Mesenchymal stem cell (in vitro differentiated cells and primary cell): Measurements from ENCODE around the gene FUT6.

Experiments
- DNase-seq: peaks from one replicate; pipeline ENCODE4 v3.0.0-alpha.2; 2013
- H2AFZ ChIP-seq: one replicate; pipeline ENCODE4 v1.6.1; 2013; ENCODE audit warnings: low read depth, mild to moderate bottlenecking, control low read depth, inconsistent platforms, low read length, moderate library complexity
- H2AK5ac ChIP-seq: 2 replicates; pipeline ENCODE4 v1.6.1; 2013; ENCODE audit warnings: low read length, moderate library complexity, mild to moderate bottlenecking, inconsistent platforms; ENCODE audit not compliant: severe bottlenecking
- H2BK120ac ChIP-seq: one replicate; pipeline ENCODE4 v1.6.1; 2013; ENCODE audit warnings: low read depth, mild to moderate bottlenecking, inconsistent platforms, low read length, moderate library complexity
- H2BK12ac ChIP-seq, 2 experiments: one replicate each; pipeline ENCODE4 v1.6.1; 2013; ENCODE audit warnings: inconsistent platforms in 2 of 2, low read length in 2 of 2, mild to moderate bottlenecking in 2 of 2, moderate library complexity in 2 of 2, control low read depth in 1 of 2
- H2BK15ac ChIP-seq: one replicate; pipeline ENCODE4 v1.6.1; 2013; ENCODE audit warnings: mild to moderate bottlenecking, low read depth, inconsistent platforms; ENCODE audit not compliant: poor library complexity, severe bottlenecking
- H2BK5ac ChIP-seq: 2 replicates; pipeline ENCODE4 v1.6.1; 2013; ENCODE audit warnings: low read depth, mild to moderate bottlenecking, low read length, control low read depth, inconsistent platforms; ENCODE audit not compliant: poor library complexity, severe bottlenecking
- H3K14ac ChIP-seq, 2 experiments: one replicate each; pipeline ENCODE4 v1.6.1; 2013; ENCODE audit warnings: inconsistent platforms in 2 of 2, low read length in 2 of 2, control low read depth in 1 of 2, mild to moderate bottlenecking in 1 of 2, moderate library complexity in 1 of 2
- H3K18ac ChIP-seq, 2 experiments: one replicate each; pipeline ENCODE4 v1.6.1; 2013; ENCODE audit warnings: inconsistent platforms in 2 of 2, low read length in 2 of 2, control low read depth in 1 of 2, low read depth in 1 of 2, mild to moderate bottlenecking in 1 of 2
- H3K23ac ChIP-seq, 2 experiments: one replicate each; pipeline ENCODE4 v1.6.1; 2013; ENCODE audit warnings: inconsistent platforms in 2 of 2, low read length in 2 of 2, mild to moderate bottlenecking in 2 of 2, moderate library complexity in 2 of 2, control low read depth in 1 of 2
- H3K27ac ChIP-seq: 2 replicates; pipeline ENCODE4 v1.5.1; 2013; ENCODE audit warnings: mild to moderate bottlenecking, moderate library complexity, low read length, control low read depth, inconsistent platforms; ENCODE audit not compliant: poor library complexity, severe bottlenecking
- H3K27me3 ChIP-seq, 2 experiments: 2 replicates each; pipeline versions ENCODE4 v1.6.1 to v1.7.0; 2013; ENCODE audit warnings: low read length in 2 of 2, mild to moderate bottlenecking in 2 of 2, moderate library complexity in 2 of 2, control low read depth in 1 of 2, inconsistent platforms in 1 of 2; ENCODE audit not compliant: control insufficient read depth in 1 of 2, insufficient read depth in 1 of 2
- H3K36me3 ChIP-seq, 2 experiments: 2 replicates each; pipeline versions ENCODE4 v1.6.1 to v1.7.0; 2013; ENCODE audit warnings: low read length in 2 of 2, control low read depth in 1 of 2, inconsistent platforms in 1 of 2, low read depth in 1 of 2, mild to moderate bottlenecking in 1 of 2; ENCODE audit not compliant: insufficient read depth in 2 of 2, control insufficient read depth in 1 of 2
- H3K4ac ChIP-seq, 2 experiments: one replicate each; pipeline ENCODE4 v1.6.1; 2013; ENCODE audit warnings: inconsistent platforms in 2 of 2, low read length in 2 of 2, mild to moderate bottlenecking in 2 of 2, moderate library complexity in 2 of 2, control low read depth in 1 of 2, low read depth in 1 of 2
- H3K4me1 ChIP-seq: 2 replicates; pipeline ENCODE4 v1.6.1; 2013; ENCODE audit warnings: low read depth, low read length, control low read depth; ENCODE audit not compliant: control insufficient read depth, insufficient read depth
- H3K4me2 ChIP-seq: 2 replicates; pipeline ENCODE4 v1.6.1; 2013; ENCODE audit warnings: low read length, mild to moderate bottlenecking, inconsistent platforms; ENCODE audit not compliant: poor library complexity, severe bottlenecking
- H3K4me3 ChIP-seq, 2 experiments: 2 replicates each; pipeline versions ENCODE4 v1.5.1 to v1.7.0; 2013; ENCODE audit warnings: low read length in 2 of 2, mild to moderate bottlenecking in 2 of 2, control low read depth in 1 of 2, low read depth in 1 of 2; ENCODE audit not compliant: insufficient read depth in 1 of 2
- H3K79me1 ChIP-seq: replicated peaks from 2 replicates; pipeline ENCODE4 v1.6.1; 2013; ENCODE audit warnings: mild to moderate bottlenecking, control low read depth, low read length, inconsistent platforms; ENCODE audit not compliant: poor library complexity, severe bottlenecking
- H3K9ac ChIP-seq: 2 replicates; pipeline ENCODE4 v1.7.0; 2013; ENCODE audit warnings: mild to moderate bottlenecking, low read length, moderate library complexity
- H3K9me3 ChIP-seq: 2 replicates; pipeline ENCODE4 v1.7.0; 2013; ENCODE audit warnings: mild to moderate bottlenecking, low read length; ENCODE audit not compliant: control insufficient read depth
- H4K8ac ChIP-seq: one replicate; pipeline ENCODE4 v1.6.1; 2013; ENCODE audit warnings: inconsistent platforms, mild to moderate bottlenecking, low read length, moderate library complexity
- H4K91ac ChIP-seq: one replicate; pipeline ENCODE4 v1.6.1; 2013; ENCODE audit warnings: mild to moderate bottlenecking, low read length, inconsistent platforms
- WGBS: methylation state at CpG from one replicate; pipeline ENCODE4 v1.1.7; 2013; ENCODE audit warnings: mixed read lengths; 5-methylcytosine and 5-hydroxymethylcytosine counted together

FUT6 gene

GRCh38 chr19:5882421-5882968 is 43.0 kb upstream of the FUT6 start:
- peak overlapping the region; percentile 4 for H2AK5ac ChIP-seq
- H3K9me3 ChIP-seq = no peaks in the 10 kb centered on the region
- H4K91ac ChIP-seq = peak overlapping the region; percentile 52
- 55% methylated on average over 9 of the region's 9 CpGs for WGBS
- no peak overlapping the region for H3K4me3 ChIP-seq
- H4K8ac ChIP-seq = no peak overlapping the region
- H3K4me1 ChIP-seq = peaks cover 29% of the 10 kb centered on the region
- H3K79me1 ChIP-seq = no peaks in the 10 kb centered on the region
- H3K27me3 ChIP-seq = peaks cover 0 to 14% of the 10 kb centered on the region in 2 experiments
- peak overlapping the region; percentile 33 to 92 for H2BK12ac ChIP-seq
- no peak overlapping the region for H3K27ac ChIP-seq
- no peak overlapping the region for H3K9ac ChIP-seq
- peak overlapping the region; percentile 55 for H2BK15ac ChIP-seq
- H3K14ac ChIP-seq = no peak overlapping the region
- no peak overlapping the region for H2BK5ac ChIP-seq
- no peak overlapping the region for H3K4me2 ChIP-seq
- H2BK120ac ChIP-seq = peak overlapping the region; percentile 71
- H2AFZ ChIP-seq = no peak overlapping the region
- peak overlapping the region in 1 of 2 experiments; percentile 53 for H3K4ac ChIP-seq
- H3K36me3 ChIP-seq = no peaks in the 10 kb centered on the region
- no peak overlapping the region for H3K23ac ChIP-seq
- peak; percentile 77 for DNase-seq
- H3K18ac ChIP-seq = peak overlapping the region; percentile 37 to 45

GRCh38 chr19:5881543-5882299 is 42.2 kb upstream of the FUT6 start:
- WGBS = 72% methylated on average over 11 of the region's 19 CpGs
- no peaks in the 10 kb centered on the region for H3K9me3 ChIP-seq
- no peak overlapping the region for H3K4me2 ChIP-seq

GRCh38 chr19:5880604-5881078 is 41.1 kb upstream of the FUT6 start:
- Histone ChIP-seq H2BK5ac (no peak overlapping the region), H3K4me2 (peak overlapping the region; percentile 52), H3K18ac (peak overlapping the region; percentile 47 to 79), H4K8ac (peak overlapping the region; percentile 80), H3K79me1 (no peaks in the 10 kb centered on the region), H3K27me3 (peaks cover 0 to 22% of the 10 kb centered on the region in 2 experiments), H3K23ac (no peak overlapping the region), H3K14ac (no peak overlapping the region), H2BK120ac (peak overlapping the region; percentile 29), H3K4me1 (peaks cover 33% of the 10 kb centered on the region), H4K91ac (peak overlapping the region; percentile 89), H2AFZ (no peak overlapping the region), H2BK12ac (peak overlapping the region; percentile 93 to 99), H2BK15ac (no peak overlapping the region), H3K4ac (peak overlapping the region; percentile 15 to 87), H3K36me3 (no peaks in the 10 kb centered on the region), H3K4me3 (no peak overlapping the region), H2AK5ac (peak overlapping the region; percentile 28), H3K27ac (no peak overlapping the region), H3K9me3 (no peaks in the 10 kb centered on the region), H3K9ac (peak overlapping the region; percentile 54)
- peak; percentile 96 for DNase-seq
- WGBS = 8% methylated on average over 15 of the region's 15 CpGs

More at GRCh38 chr19:5881543-5882299, 42.2 kb upstream of the FUT6 start:
- no peak overlapping the region for H3K27ac ChIP-seq
- peaks cover 0 to 18% of the 10 kb centered on the region in 2 experiments for H3K27me3 ChIP-seq
- H3K4me1 ChIP-seq = peaks cover 31% of the 10 kb centered on the region
- no peak overlapping the region for H3K4me3 ChIP-seq
- DNase-seq = no peak
- H3K18ac ChIP-seq = peak overlapping the region; percentile 37 to 45
- no peak overlapping the region for H4K8ac ChIP-seq
- peak overlapping the region; percentile 35 to 53 for H3K4ac ChIP-seq
- peak overlapping the region; percentile 33 to 61 for H2BK12ac ChIP-seq
- no peak overlapping the region for H3K14ac ChIP-seq
- H2BK15ac ChIP-seq = no peak overlapping the region
- no peak overlapping the region for H2BK5ac ChIP-seq
- H3K36me3 ChIP-seq = no peaks in the 10 kb centered on the region
- H3K9ac ChIP-seq = no peak overlapping the region
- H2AK5ac ChIP-seq = peak overlapping the region; percentile 55
- H3K79me1 ChIP-seq = no peaks in the 10 kb centered on the region
- H3K23ac ChIP-seq = no peak overlapping the region
- H2AFZ ChIP-seq = no peak overlapping the region
- no peak overlapping the region for H2BK120ac ChIP-seq
- H4K91ac ChIP-seq = no peak overlapping the region

GRCh38 chr19:5880196-5880595 is 40.7 kb upstream of the FUT6 start:
- 64% methylated on average over 5 of the region's 6 CpGs for WGBS

More at GRCh38 chr19:5880196-5880595, 40.7 kb upstream of the FUT6 start:
- Histone ChIP-seq H3K4ac (no peak overlapping the region), H4K8ac (no peak overlapping the region), H2BK120ac (no peak overlapping the region), H2AK5ac (peak overlapping the region; percentile 71), H3K9ac (no peak overlapping the region), H3K27ac (peak overlapping the region; percentile 19), H3K14ac (no peak overlapping the region), H4K91ac (no peak overlapping the region), H2AFZ (no peak overlapping the region), H3K4me1 (peaks cover 33% of the 10 kb centered on the region), H3K79me1 (no peaks in the 10 kb centered on the region), H3K18ac (peak overlapping the region in 1 of 2 experiments; percentile 29), H3K36me3 (no peaks in the 10 kb centered on the region), H3K4me3 (no peak overlapping the region), H3K9me3 (no peaks in the 10 kb centered on the region), H2BK5ac (no peak overlapping the region), H2BK12ac (peak overlapping the region in 1 of 2 experiments; percentile 76), H3K27me3 (peaks cover 0 to 22% of the 10 kb centered on the region in 2 experiments), H2BK15ac (no peak overlapping the region), H3K4me2 (peak overlapping the region; percentile 52), H3K23ac (no peak overlapping the region)
- DNase-seq = no peak
